Peyer's patch (tissue), 4 donors: ENCODE results near the gene AMBRA1.

Source experiments
- POLR2A ChIP-seq, 2 donors: fragments of 450-650 bp; IDR thresholded peaks; one replicate each; pipeline ENCODE4 v1.5.1; 2017; ENCODE audit warnings: antibody characterized with exemption in 2 of 2, mild to moderate bottlenecking in 2 of 2, moderate library complexity in 2 of 2
- TF ChIP-seq, protein P1 (sequence below), 6 experiments: fragments of 450-650 bp in 4 of 6; fragments of 200-600 bp in 2 of 6; sonication (generic) in 1 of 6; IDR thresholded peaks; one replicate each; pipeline ENCODE4 v1.5.1; 2017 to 2019; ENCODE audit warnings: antibody characterized with exemption in 6 of 6, mild to moderate bottlenecking in 3 of 6, moderate library complexity in 1 of 6

- TF ChIP-seq, protein P1, sequence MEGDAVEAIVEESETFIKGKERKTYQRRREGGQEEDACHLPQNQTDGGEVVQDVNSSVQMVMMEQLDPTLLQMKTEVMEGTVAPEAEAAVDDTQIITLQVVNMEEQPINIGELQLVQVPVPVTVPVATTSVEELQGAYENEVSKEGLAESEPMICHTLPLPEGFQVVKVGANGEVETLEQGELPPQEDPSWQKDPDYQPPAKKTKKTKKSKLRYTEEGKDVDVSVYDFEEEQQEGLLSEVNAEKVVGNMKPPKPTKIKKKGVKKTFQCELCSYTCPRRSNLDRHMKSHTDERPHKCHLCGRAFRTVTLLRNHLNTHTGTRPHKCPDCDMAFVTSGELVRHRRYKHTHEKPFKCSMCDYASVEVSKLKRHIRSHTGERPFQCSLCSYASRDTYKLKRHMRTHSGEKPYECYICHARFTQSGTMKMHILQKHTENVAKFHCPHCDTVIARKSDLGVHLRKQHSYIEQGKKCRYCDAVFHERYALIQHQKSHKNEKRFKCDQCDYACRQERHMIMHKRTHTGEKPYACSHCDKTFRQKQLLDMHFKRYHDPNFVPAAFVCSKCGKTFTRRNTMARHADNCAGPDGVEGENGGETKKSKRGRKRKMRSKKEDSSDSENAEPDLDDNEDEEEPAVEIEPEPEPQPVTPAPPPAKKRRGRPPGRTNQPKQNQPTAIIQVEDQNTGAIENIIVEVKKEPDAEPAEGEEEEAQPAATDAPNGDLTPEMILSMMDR (IDR thresholded peaks at IDR 0.05), result no peak
- no peak for TF ChIP-seq POLR2A (IDR thresholded peaks at IDR 0.05)
Observed at GRCh38 chr11:46555267-46556054, 38.4 kb downstream of the AMBRA1 start.
